HUDEP-2 (cell line): ENCODE results near the gene SLC1A7.

Experiments used
- DNase-seq, 76 experiments: peaks; one replicate each; lab custom pipeline; 2025; ENCODE audit not compliant: unreplicated experiment in 76 of 76; lab: John Stamatoyannopoulos, UW

SLC1A7 gene

GRCh38 chr1:53117836-53118235 is 24.6 kb downstream of the SLC1A7 start:
- DNase-seq: no peak

- no peak for DNase-seq
Measured at GRCh38 chr1:53116933-53117600, 25.4 kb downstream of the SLC1A7 start.

- DNase-seq: no peak
Measured at GRCh38 chr1:53116307-53116810, 26.1 kb downstream of the SLC1A7 start.

GRCh38 chr1:53115403-53116306 is 26.8 kb downstream of the SLC1A7 start:
- DNase-seq: peak in 4 of 76 experiments; percentile 2 to 25 (median 8)

- DNase-seq: no peak
Measured at GRCh38 chr1:53114581-53115400, 27.6 kb downstream of the SLC1A7 start.

- no peak for DNase-seq
Measured at GRCh38 chr1:53114090-53114489, 28.3 kb downstream of the SLC1A7 start.

- DNase-seq: no peak
Measured at GRCh38 chr1:53112861-53113260, 29.6 kb downstream of the SLC1A7 start.

GRCh38 chr1:53112271-53112774 is 30.1 kb downstream of the SLC1A7 start:
- no peak for DNase-seq

- DNase-seq: no peak
Measured at GRCh38 chr1:53111693-53112092, 30.7 kb downstream of the SLC1A7 start.

- no peak for DNase-seq
Measured at GRCh38 chr1:53111073-53111556, 31.3 kb downstream of the SLC1A7 start.

- DNase-seq: no peak
Measured at GRCh38 chr1:53110370-53111072, 31.9 kb downstream of the SLC1A7 start.

- DNase-seq: no peak
Measured at GRCh38 chr1:53108646-53109580, 33.5 kb downstream of the SLC1A7 start.

- no peak for DNase-seq
Measured at GRCh38 chr1:53107570-53108322, 34.7 kb downstream of the SLC1A7 start.

- DNase-seq: no peak
Measured at GRCh38 chr1:53107090-53107489, 35.3 kb downstream of the SLC1A7 start.

GRCh38 chr1:53104289-53104913 is 38.0 kb downstream of the SLC1A7 start:
- DNase-seq: no peak

GRCh38 chr1:53094533-53094919 is 47.9 kb downstream of the SLC1A7 start:
- DNase-seq: no peak

- DNase-seq: no peak
Measured at GRCh38 chr1:53093778-53094532, 48.5 kb downstream of the SLC1A7 start.
